ENCODE results near the gene SPIRE1.

DNA sequence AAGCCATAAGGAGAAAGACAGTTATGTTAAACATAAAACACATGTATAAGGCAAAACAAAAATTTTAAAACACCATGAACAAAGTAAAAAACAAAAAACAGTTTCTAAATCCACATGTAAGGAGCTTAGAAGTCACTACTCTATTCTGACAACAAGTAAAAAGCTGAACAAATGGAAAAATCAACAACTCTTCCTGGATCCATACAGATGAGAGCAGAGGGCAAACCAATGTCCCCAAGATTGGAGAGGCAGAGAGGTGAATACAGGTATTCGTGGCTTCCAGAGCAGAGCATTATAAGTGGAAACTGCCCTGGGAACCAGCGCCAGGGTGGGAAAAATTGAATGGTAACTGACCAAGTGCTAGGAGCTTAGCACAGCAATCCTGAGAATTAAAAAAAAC is 93.5 kb downstream of the SPIRE1 start:
- TF ChIP-seq, protein P1, sequence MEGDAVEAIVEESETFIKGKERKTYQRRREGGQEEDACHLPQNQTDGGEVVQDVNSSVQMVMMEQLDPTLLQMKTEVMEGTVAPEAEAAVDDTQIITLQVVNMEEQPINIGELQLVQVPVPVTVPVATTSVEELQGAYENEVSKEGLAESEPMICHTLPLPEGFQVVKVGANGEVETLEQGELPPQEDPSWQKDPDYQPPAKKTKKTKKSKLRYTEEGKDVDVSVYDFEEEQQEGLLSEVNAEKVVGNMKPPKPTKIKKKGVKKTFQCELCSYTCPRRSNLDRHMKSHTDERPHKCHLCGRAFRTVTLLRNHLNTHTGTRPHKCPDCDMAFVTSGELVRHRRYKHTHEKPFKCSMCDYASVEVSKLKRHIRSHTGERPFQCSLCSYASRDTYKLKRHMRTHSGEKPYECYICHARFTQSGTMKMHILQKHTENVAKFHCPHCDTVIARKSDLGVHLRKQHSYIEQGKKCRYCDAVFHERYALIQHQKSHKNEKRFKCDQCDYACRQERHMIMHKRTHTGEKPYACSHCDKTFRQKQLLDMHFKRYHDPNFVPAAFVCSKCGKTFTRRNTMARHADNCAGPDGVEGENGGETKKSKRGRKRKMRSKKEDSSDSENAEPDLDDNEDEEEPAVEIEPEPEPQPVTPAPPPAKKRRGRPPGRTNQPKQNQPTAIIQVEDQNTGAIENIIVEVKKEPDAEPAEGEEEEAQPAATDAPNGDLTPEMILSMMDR (conservative IDR thresholded peaks at IDR 0.05; ENCODE audit: low read length) = no peak
- no peak for TF ChIP-seq EZH2phosphoT487 (IDR thresholded peaks at IDR 0.05; ENCODE audit: borderline replicate concordance)

Data from Loucy (cell line).